GM18951 (cell line): ENCODE results near the gene LMBR1L.
A peak's percentile ranks its signal among the peaks of the same experiment; 100 is the strongest.
"Not testable (repeated sequence)": the region's sequence is repeated elsewhere in the genome, so short reads cannot be mapped to it uniquely, and the experiment has no call there.

ENCODE experiments used
- POLR2A ChIP-seq: IDR thresholded peaks from 4 replicates; pipeline ENCODE4 v1.6.1; 2011; ENCODE audit warnings: mild to moderate bottlenecking; ENCODE audit not compliant: insufficient read length, insufficient read depth; ENCODE audit errors: extremely low read depth
- in situ Hi-C: fragments of 300-500 bp; cut with MboI; formaldehyde crosslinking; loops from one replicate; pipeline ENCODE4 v1.12.0; 2022; ENCODE audit warnings: low sequenced_read_pairs, mixed read lengths, inconsistent platforms; ENCODE audit not compliant: unreplicated experiment

The LMBR1L gene, protein sequence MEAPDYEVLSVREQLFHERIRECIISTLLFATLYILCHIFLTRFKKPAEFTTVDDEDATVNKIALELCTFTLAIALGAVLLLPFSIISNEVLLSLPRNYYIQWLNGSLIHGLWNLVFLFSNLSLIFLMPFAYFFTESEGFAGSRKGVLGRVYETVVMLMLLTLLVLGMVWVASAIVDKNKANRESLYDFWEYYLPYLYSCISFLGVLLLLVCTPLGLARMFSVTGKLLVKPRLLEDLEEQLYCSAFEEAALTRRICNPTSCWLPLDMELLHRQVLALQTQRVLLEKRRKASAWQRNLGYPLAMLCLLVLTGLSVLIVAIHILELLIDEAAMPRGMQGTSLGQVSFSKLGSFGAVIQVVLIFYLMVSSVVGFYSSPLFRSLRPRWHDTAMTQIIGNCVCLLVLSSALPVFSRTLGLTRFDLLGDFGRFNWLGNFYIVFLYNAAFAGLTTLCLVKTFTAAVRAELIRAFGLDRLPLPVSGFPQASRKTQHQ

DNA sequence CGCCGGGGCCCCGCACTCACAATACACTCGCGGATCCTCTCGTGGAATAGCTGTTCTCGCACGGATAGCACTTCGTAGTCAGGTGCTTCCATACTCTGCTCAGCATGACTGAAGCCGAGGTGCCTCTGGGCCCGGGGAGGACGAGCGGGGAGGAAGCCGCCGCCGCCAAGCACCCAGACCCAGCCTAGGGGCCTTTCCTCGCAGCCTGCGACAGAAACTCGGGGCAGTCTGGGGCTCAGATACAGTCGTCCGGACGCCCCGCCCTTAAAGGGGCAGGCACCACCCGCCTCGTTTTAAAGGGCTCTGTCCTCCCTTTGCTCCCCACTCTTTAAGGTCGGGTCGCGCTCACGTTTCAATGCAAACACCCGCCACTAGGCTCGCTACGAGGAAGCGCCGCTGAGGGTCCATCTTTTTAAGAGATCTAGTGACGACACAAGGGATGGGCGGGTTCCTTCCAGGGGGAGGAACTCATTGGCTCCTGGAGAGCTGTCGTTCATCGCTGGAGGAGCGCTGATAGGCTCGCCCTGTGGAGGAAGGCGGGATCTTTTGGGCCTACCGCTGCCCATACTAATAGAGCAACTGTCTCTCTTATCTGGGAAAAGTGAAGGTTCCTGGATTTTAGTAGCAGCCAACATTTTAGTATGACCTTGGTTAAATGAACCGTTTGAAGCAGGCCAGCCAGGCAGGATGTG is at the start of gene LMBR1L:
TSS of gene LMBR1L (minus strand) at position 384 of the 692 bp plus-strand sequence. CDS start at position 92, 292 bp downstream.
- peak; percentile 80 for TF ChIP-seq POLR2A
- in situ Hi-C loops: no loop called here

GRCh38 chr12:49160399-49160798 is 49.8 kb upstream of the LMBR1L start:
- in situ Hi-C loops: no loop called here
- peak; percentile 20 for TF ChIP-seq POLR2A

DNA sequence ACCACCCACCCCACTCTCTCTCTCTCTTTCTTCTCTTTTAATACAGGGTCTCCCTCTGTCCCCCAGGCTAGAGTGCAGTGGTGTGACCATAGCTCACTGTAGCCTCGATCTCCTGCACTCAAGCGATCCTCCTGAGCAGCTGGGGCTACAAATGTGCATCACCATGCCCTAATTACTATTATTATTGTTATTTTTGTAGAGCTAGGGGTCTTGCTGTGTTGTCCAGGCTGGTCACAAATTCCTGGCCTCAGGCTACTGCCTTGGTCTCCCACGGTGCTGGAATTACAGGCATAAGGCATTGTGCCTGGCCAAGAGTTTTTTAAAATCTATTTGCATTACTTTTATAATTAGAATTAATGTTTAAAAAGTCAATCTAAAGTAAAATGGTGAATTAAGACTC is 43.6 kb upstream of the LMBR1L start:
- in situ Hi-C loops: no loop called here
- no peak for TF ChIP-seq POLR2A

DNA sequence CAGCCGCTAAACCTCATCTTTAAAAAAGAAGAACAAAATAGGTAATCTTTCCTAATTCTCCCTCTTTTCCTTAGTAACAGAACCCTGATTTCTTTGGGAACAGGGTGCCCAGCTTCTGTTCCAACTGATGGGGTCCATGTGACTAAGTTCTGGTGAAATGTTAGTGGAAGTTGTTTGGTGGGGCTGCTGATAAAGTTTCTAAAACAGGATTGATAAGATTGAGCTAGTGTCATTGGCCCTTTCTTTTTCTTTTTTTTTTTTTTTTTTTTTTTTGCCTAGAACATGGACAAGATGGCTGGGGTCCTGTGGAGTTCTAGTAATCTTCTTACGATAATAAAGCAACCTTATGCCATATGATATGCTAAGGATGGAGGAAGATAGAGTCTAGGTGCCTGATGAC is 36.7 kb upstream of the LMBR1L start:
- no peak for TF ChIP-seq POLR2A
- in situ Hi-C loops: no loop called here

- TF ChIP-seq POLR2A: no peak
- in situ Hi-C loops: no loop called here
Observed at GRCh38 chr12:49146406-49146805, 35.8 kb upstream of the LMBR1L start.

- TF ChIP-seq POLR2A: no peak
- in situ Hi-C loops: no loop called here
Observed at GRCh38 chr12:49144384-49144783, 33.7 kb upstream of the LMBR1L start.

GRCh38 chr12:49138999-49139398 is 28.4 kb upstream of the LMBR1L start:
- TF ChIP-seq POLR2A: no peak
- in situ Hi-C loops: no loop called here

GRCh38 chr12:49138587-49138986 is 27.9 kb upstream of the LMBR1L start:
- in situ Hi-C loops: no loop called here
- TF ChIP-seq POLR2A: no peak

DNA sequence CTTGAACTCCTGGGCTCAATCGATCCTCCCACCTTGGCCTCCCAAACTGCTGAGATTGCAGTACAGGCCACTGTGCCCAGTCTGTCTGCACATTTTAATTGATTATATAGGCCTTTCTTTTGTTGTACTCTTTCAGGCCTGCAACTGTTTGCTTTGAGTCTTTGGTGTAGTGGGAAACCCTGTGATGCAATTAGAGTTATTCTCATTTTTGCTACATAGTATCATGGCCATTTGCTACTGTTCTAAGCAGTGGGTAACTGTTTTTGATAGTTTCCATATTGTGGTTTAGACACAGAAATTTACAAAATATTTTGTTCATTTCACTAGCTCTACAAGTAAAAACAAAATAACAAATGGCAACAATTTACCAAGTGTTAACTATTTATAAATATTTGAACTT is 26.8 kb upstream of the LMBR1L start:
- in situ Hi-C loops: no loop called here
- TF ChIP-seq POLR2A: no peak

DNA sequence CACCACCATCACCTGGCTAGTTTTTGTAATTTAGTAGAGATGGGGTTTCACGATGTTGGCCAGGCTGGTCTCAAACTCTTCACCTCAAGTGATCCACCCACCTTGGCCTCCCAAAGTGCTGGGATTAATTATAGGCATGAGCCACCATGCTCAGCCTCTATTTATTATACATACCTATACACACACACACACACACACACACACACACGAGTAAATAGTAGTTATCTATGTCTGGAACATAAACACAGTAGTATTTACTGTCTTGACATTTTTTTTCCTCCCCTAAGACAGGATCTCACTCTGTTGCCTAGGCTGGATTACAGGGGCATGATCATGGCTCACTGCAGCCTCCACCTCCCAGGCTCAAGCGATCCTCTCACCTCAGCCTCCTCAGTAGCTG is 26.4 kb upstream of the LMBR1L start:
- in situ Hi-C loops: not testable (repeated sequence)

DNA sequence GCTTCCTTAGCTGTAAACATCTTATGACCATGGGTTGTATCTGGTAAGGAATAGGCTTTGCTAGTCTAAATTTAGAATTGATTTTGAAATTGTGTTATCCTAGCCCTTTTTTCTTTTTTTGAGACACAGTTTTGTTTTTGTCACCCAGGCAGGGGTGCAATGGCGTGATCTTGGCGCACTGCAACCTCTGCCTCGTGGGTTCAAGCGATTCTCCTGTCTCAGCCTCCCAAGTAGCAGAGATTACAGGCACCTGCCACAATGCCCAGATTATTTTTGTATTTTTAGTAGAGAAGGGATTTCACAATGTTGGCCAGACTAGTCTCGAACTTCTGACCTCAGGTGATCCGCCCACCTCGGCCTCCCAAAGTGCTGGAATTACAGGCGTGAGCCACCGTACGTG is 22.9 kb upstream of the LMBR1L start:
- in situ Hi-C loops: no loop called here
- no peak for TF ChIP-seq POLR2A

DNA sequence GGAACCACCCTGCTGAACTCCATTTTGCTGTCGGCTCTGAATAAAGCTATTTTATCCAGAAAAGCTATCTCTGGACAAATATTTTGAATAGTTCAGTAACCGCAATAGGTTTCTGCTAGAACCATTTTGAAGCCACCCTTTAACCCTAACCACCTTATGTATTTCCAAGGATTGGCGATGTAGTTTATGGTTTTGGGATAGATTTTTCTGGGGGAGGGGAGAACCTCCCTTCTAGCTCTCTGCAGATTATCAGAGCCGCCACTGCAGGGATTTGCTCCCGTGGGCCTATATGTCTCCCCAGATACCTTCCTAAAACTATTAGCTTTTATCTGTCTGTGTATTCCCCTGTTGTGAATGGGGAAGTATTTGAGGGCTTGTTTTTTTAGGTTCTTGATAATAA is 22.4 kb upstream of the LMBR1L start:
- in situ Hi-C loops: no loop called here
- no peak for TF ChIP-seq POLR2A

- in situ Hi-C loops: no loop called here
- TF ChIP-seq POLR2A: no peak
Observed at GRCh38 chr12:49131894-49132461, 21.3 kb upstream of the LMBR1L start.
